Esophagus squamous epithelium (tissue), 5 donors: ENCODE measurements around the gene EEF1AKMT1. TPM values are rescaled to one million over a fixed set of nuclear protein-coding genes. Genes with fewer than 3 reads are reported as not detected.
A peak's percentile ranks its signal among the peaks of the same experiment; 100 is the strongest.

Source experiments
- DNase-seq: peaks from one replicate; lab custom pipeline; 2025; lab: John Stamatoyannopoulos, UW
- H3K27ac ChIP-seq, 4 donors: fragments of 200-600 bp; sonication (generic); one replicate each; pipeline ENCODE4 v1.5.1; 2016 to 2019; ENCODE audit warnings: mild to moderate bottlenecking in 1 of 4
- H3K27me3 ChIP-seq, 4 donors: fragments of 200-600 bp; sonication (generic); 1 replicate in 3 of 4; 2 replicates in 1 of 4; pipeline versions ENCODE4 v1.5.1 to v1.6.0; 2017 to 2021; ENCODE audit warnings: antibody characterized with exemption in 1 of 4
- H3K36me3 ChIP-seq, 3 donors: fragments of 200-600 bp; sonication (generic); one replicate each; pipeline ENCODE4 v1.5.1; 2016 to 2019
- H3K4me1 ChIP-seq, 3 donors: fragments of 200-600 bp; sonication (generic); one replicate each; pipeline ENCODE4 v1.5.1; 2017 to 2019
- H3K4me3 ChIP-seq, 4 donors: fragments of 200-600 bp; sonication (generic); 1 replicate in 3 of 4; 2 replicates in 1 of 4; pipeline ENCODE4 v1.5.1; 2016 to 2019; ENCODE audit warnings: mild to moderate bottlenecking in 2 of 4, moderate library complexity in 1 of 4
- H3K9me3 ChIP-seq, 3 donors: fragments of 200-600 bp; sonication (generic); one replicate each; pipeline ENCODE4 v1.5.1; 2016 to 2019
- POLR2A ChIP-seq, 4 donors: fragments of 450-650 bp; IDR thresholded peaks; one replicate each; pipeline ENCODE4 v1.6.1; 2017; ENCODE audit warnings: antibody characterized with exemption in 4 of 4, mild to moderate bottlenecking in 4 of 4, moderate library complexity in 3 of 4
- WGBS, 2 donors: methylation state at CpG; one replicate each; pipeline ENCODE4 v1.1.5; 2018; 5-methylcytosine and 5-hydroxymethylcytosine counted together
- intact Hi-C: fragments of 100-400 bp; cut with DNase I; formaldehyde crosslinking; loops from one replicate; pipeline ENCODE4 v1.15.0; 2022
- total RNA-seq, 4 donors: library from RNA; depleted of rRNA; stranded (reverse); fragments of >200 nt; gene quantifications; one replicate each; pipeline ENCODE4 v1.1.0, GENCODE V29; 2016
- TF ChIP-seq, protein P1 (sequence below), 6 experiments: fragments of 450-650 bp in 4 of 6; fragments of 200-600 bp in 2 of 6; sonication (generic) in 2 of 6; IDR thresholded peaks; one replicate each; pipeline ENCODE4 v1.5.1; 2016 to 2019; ENCODE audit warnings: antibody characterized with exemption in 6 of 6, mild to moderate bottlenecking in 4 of 6, moderate library complexity in 4 of 6
- donor health status: DM: yes; HTN: yes; CAD: no.

Gene EEF1AKMT1
- total RNA-seq, 4 donors from 2014 or later: 2.2 to 8.4 (median 5.9) TPM

DNA sequence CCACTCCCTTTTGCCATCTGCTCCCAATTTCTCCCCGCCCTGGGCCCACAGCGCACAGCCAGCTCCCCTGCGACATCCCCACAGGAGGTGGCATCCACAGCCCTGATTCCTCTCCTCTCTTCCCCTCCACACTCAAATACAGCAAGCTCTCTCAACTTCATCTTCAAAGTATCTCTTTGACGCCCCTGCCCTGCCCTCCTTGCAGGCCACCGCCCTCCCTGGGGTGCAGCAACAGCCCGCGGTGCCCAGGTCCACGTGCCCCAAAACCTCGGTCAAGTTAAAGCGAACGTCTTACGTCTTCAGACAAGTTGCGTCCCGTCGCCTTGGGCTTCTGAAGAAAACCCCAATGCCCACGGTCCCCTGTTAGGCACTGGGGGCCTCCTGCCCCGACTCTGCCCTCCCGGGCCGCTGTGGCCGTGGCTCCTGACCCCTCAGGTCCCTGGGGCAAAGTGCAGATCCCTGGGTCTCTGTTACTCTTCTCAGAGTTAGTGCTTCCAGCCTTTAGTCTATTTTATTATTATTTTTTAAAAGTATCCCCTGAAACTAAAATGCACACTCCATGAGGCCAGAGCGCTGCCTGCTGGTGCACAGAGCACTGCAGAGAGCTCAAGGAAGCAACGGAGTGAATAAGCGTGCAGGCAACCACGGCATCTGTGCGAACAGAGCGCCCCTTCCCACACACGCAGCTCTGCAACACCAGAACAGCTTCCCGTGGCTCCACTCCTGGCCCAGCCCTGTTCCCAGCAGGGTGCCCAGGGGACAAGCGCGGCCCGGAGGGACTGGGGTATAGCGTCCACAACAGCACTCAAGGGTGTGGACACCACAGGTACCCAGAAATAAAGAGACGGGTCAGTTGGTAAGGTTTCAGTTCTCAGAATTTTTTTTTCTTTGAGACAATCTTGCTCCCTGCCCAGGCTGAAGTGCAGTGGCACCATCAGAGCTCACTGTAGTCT lies 43.9 kb downstream of the EEF1AKMT1 start:
- Histone ChIP-seq H3K36me3 (peaks cover 0 to 6% (median 0%) of the 10 kb centered on the region in 3 donors), H3K4me3 (no peak overlapping the region), H3K27me3 (no peaks in the 10 kb centered on the region), H3K27ac (no peak overlapping the region), H3K9me3 (no peaks in the 10 kb centered on the region), H3K4me1 (no peaks in the 10 kb centered on the region)
- intact Hi-C loops: no loop called here
- 93 to 95% methylated on average over 24 to 31 of the region's 33 CpGs for WGBS, 2 donors
- DNase-seq: no peak
- TF ChIP-seq, protein P1, sequence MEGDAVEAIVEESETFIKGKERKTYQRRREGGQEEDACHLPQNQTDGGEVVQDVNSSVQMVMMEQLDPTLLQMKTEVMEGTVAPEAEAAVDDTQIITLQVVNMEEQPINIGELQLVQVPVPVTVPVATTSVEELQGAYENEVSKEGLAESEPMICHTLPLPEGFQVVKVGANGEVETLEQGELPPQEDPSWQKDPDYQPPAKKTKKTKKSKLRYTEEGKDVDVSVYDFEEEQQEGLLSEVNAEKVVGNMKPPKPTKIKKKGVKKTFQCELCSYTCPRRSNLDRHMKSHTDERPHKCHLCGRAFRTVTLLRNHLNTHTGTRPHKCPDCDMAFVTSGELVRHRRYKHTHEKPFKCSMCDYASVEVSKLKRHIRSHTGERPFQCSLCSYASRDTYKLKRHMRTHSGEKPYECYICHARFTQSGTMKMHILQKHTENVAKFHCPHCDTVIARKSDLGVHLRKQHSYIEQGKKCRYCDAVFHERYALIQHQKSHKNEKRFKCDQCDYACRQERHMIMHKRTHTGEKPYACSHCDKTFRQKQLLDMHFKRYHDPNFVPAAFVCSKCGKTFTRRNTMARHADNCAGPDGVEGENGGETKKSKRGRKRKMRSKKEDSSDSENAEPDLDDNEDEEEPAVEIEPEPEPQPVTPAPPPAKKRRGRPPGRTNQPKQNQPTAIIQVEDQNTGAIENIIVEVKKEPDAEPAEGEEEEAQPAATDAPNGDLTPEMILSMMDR (IDR thresholded peaks at IDR 0.05): no peak
- no peak for TF ChIP-seq POLR2A (IDR thresholded peaks at IDR 0.05)

DNA sequence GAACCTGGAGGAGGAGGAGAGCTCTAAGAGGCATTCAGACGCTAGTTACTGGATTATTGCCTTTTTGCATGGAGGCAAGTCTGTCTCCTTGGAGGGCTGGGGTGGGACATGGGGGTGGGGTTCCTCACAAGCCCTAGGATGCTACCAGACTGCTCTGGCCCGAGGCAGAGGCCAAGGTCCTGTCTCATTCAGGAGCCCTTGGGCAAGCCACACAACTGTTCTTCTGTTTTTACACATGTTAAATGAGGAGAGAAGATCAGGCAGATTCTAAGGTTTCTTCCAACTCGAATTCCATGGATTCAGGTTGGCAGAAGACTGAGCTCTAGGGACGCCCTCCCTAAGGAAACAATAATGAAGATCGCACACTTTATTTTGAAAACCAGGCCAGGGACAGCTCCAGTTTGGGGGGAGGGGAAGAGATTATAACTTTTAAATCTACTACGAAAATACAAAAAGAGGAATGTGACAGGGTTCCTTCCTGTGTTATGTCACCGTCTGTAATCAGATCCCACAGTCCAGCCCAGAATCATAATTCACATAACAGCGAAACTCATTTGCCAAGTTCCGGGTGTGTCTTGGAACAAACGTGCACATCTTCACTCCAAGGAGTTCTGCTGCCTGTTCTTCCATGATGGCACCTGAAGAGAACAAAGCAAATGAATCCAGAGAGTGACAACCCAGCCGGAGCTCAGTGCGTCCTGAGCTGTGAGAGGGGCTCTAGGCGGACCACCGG lies 45.0 kb downstream of the EEF1AKMT1 start:
- no peak for TF ChIP-seq POLR2A (IDR thresholded peaks at IDR 0.05)
- TF ChIP-seq, protein P1 (IDR thresholded peaks at IDR 0.05): no peak
- Histone ChIP-seq H3K4me3 (no peak overlapping the region), H3K9me3 (no peaks in the 10 kb centered on the region), H3K36me3 (peaks cover 0 to 6% (median 0%) of the 10 kb centered on the region in 3 donors), H3K27me3 (no peaks in the 10 kb centered on the region), H3K4me1 (no peaks in the 10 kb centered on the region), H3K27ac (no peak overlapping the region)
- WGBS, 2 donors: 65 to 70% methylated on average over 9 to 13 of the region's 14 CpGs
- no peak for DNase-seq
- intact Hi-C loops: no loop called here

DNA sequence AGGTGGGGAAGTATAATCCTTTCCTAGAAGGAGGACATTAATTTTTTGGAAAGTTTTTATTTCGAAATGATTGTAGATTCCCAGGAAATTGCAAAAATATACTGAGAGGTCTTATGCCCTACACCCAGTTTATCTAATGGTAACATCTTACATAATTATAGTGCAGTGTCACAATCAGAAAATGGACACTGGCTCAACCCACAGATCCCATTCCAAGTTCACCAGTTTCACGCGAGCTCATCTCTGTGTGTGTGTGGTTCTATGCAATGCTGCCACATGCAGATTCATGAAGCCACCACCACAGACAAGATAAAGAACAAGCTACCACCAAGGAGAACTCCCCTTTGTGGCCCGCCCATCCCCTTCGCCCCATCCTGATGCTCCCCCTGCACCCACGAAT lies 45.9 kb downstream of the EEF1AKMT1 start:
- no peak for TF ChIP-seq POLR2A (IDR thresholded peaks at IDR 0.05)
- TF ChIP-seq, protein P1 (IDR thresholded peaks at IDR 0.05): no peak
- Histone ChIP-seq H3K4me1 (no peaks in the 10 kb centered on the region), H3K9me3 (no peaks in the 10 kb centered on the region), H3K4me3 (no peak overlapping the region), H3K27me3 (no peaks in the 10 kb centered on the region), H3K27ac (no peak overlapping the region), H3K36me3 (peaks cover 0 to 6% (median 0%) of the 10 kb centered on the region in 3 donors)
- intact Hi-C loops: no loop called here
- WGBS, 2 donors: 67 to 98% methylated on average over 5 to 6 of the region's 6 CpGs
- DNase-seq: no peak

DNA sequence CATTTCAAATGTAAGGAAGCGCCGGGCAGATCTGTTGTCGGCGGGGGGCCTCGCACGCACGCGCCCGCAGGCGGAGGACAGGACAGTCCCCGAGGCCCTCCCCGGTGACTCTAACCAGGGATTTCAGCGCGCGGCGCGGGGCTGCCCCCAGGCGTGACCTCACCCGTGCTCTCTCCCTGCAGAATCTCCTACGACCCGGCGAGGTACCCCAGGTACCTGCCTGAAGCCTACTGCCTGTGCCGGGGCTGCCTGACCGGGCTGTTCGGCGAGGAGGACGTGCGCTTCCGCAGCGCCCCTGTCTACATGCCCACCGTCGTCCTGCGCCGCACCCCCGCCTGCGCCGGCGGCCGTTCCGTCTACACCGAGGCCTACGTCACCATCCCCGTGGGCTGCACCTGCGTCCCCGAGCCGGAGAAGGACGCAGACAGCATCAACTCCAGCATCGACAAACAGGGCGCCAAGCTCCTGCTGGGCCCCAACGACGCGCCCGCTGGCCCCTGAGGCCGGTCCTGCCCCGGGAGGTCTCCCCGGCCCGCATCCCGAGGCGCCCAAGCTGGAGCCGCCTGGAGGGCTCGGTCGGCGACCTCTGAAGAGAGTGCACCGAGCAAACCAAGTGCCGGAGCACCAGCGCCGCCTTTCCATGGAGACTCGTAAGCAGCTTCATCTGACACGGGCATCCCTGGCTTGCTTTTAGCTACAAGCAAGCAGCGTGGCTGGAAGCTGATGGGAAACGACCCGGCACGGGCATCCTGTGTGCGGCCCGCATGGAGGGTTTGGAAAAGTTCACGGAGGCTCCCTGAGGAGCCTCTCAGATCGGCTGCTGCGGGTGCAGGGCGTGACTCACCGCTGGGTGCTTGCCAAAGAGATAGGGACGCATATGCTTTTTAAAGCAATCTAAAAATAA lies 52.1 kb downstream of the EEF1AKMT1 start:
- WGBS, 2 donors: 5 to 23% methylated on average over 26 to 50 of the region's 81 CpGs
- Histone ChIP-seq H3K9me3 (no peaks in the 10 kb centered on the region), H3K27ac (no peak overlapping the region), H3K36me3 (no peaks in the 10 kb centered on the region), H3K4me3 (peak overlapping the region; percentile 27 to 61 (median 38)), H3K4me1 (peaks cover 8 to 13% (median 10%) of the 10 kb centered on the region in 3 donors), H3K27me3 (peaks cover 0 to 31% (median 0%) of the 10 kb centered on the region in 4 donors)
- no peak for DNase-seq
- intact Hi-C loops: no loop called here
- TF ChIP-seq, protein P1 (IDR thresholded peaks at IDR 0.05): no peak
- no peak for TF ChIP-seq POLR2A (IDR thresholded peaks at IDR 0.05)
